IgD-negative memory B cell (primary cell): Measurements from ENCODE around the gene HGFAC. TPM values are rescaled to one million over a fixed set of nuclear protein-coding genes. Genes with fewer than 3 reads are reported as not detected.
A peak's percentile ranks its signal among the peaks of the same experiment; 100 is the strongest.

Experiments
- H3K27ac Mint-ChIP-seq, 3 donors: one replicate each; pipeline ENCODE4 v1.8.0; 2020 to 2022; ENCODE audit warnings: mild to moderate bottlenecking in 3 of 3, mixed read lengths in 3 of 3, moderate library complexity in 1 of 3
- H3K27me3 Mint-ChIP-seq: one replicate; pipeline ENCODE4 v1.8.0; 2021; ENCODE audit warnings: mixed read lengths
- H3K36me3 Mint-ChIP-seq: one replicate; pipeline ENCODE4 v1.8.0; 2020; ENCODE audit warnings: mild to moderate bottlenecking, mixed read lengths
- H3K4me1 Mint-ChIP-seq, 3 donors: one replicate each; pipeline ENCODE4 v1.8.0; 2020 to 2022; ENCODE audit warnings: mixed read lengths in 3 of 3, mild to moderate bottlenecking in 1 of 3
- H3K4me3 Mint-ChIP-seq, 4 donors: one replicate each; pipeline ENCODE4 v1.8.0; 2020 to 2022; ENCODE audit warnings: mild to moderate bottlenecking in 4 of 4, mixed read lengths in 4 of 4, moderate library complexity in 3 of 4
- H3K9me3 Mint-ChIP-seq, 3 donors: one replicate each; pipeline ENCODE4 v1.8.0; 2020 to 2021; ENCODE audit warnings: mixed read lengths in 3 of 3, mild to moderate bottlenecking in 1 of 3
- polyA plus RNA-seq: library from polyadenylated mRNA; unstranded; fragments of 300-500 nt; fragmentation: Illumina TruSeq; gene quantifications from one replicate; pipeline ENCODE4 v1.2.3, GENCODE V29; 2021

HGFAC gene
- polyA plus RNA-seq: not detected

GRCh38 chr4:3441501-3442459, at the start of gene HGFAC:
TSS of gene HGFAC (plus strand) at chr4:3441968. CDS start at chr4:3442002, 34 bp downstream.
- no peaks in the 10 kb centered on the region for H3K27me3 Mint-ChIP-seq
- H3K9me3 Mint-ChIP-seq: no peaks in the 10 kb centered on the region
- H3K27ac Mint-ChIP-seq: no peak within 1 kb of the TSS
- H3K4me1 Mint-ChIP-seq: no peaks in the 10 kb centered on the region
- H3K4me3 Mint-ChIP-seq: no peak within 1 kb of the TSS
- H3K36me3 Mint-ChIP-seq: no peaks in the 10 kb centered on the region

- no peaks in the 10 kb centered on the region for H3K36me3 Mint-ChIP-seq
- H3K27ac Mint-ChIP-seq: no peak overlapping the region
- H3K4me1 Mint-ChIP-seq: peaks cover 11 to 16% (median 16%) of the 10 kb centered on the region in 3 donors
- peaks cover 16% of the 10 kb centered on the region for H3K27me3 Mint-ChIP-seq
- peak overlapping the region in 1 of 4 donors; percentile 20 for H3K4me3 Mint-ChIP-seq
- H3K9me3 Mint-ChIP-seq: peaks cover 2 to 7% (median 5%) of the 10 kb centered on the region in 3 donors
Measured at GRCh38 chr4:3392321-3392720, 49.4 kb upstream of the HGFAC start.

- Mint-ChIP-seq H3K27me3 (peaks cover 17% of the 10 kb centered on the region), H3K4me1 (peaks cover 8 to 12% (median 9%) of the 10 kb centered on the region in 3 donors), H3K36me3 (no peaks in the 10 kb centered on the region), H3K9me3 (peaks cover 2 to 7% (median 5%) of the 10 kb centered on the region in 3 donors), H3K4me3 (no peak overlapping the region), H3K27ac (no peak overlapping the region)
Measured at GRCh38 chr4:3393171-3393570, 48.6 kb upstream of the HGFAC start.

- Mint-ChIP-seq H3K4me1 (peaks cover 11 to 22% (median 12%) of the 10 kb centered on the region in 3 donors), H3K9me3 (peaks cover 2 to 7% (median 5%) of the 10 kb centered on the region in 3 donors), H3K27ac (no peak overlapping the region), H3K27me3 (peaks cover 12% of the 10 kb centered on the region), H3K36me3 (peaks cover 2% of the 10 kb centered on the region), H3K4me3 (no peak overlapping the region)
Measured at GRCh38 chr4:3396600-3396999, 45.2 kb upstream of the HGFAC start.

- peaks cover 2% of the 10 kb centered on the region for H3K36me3 Mint-ChIP-seq
- no peak overlapping the region for H3K4me3 Mint-ChIP-seq
- peaks cover 11 to 22% (median 12%) of the 10 kb centered on the region in 3 donors for H3K4me1 Mint-ChIP-seq
- H3K27ac Mint-ChIP-seq: no peak overlapping the region
- H3K27me3 Mint-ChIP-seq: peaks cover 12% of the 10 kb centered on the region
- H3K9me3 Mint-ChIP-seq: peaks cover 2 to 7% (median 5%) of the 10 kb centered on the region in 3 donors
Measured at GRCh38 chr4:3397128-3397527, 44.6 kb upstream of the HGFAC start.

- Mint-ChIP-seq H3K4me3 (no peak overlapping the region), H3K4me1 (peaks cover 11 to 22% (median 12%) of the 10 kb centered on the region in 3 donors), H3K36me3 (peaks cover 2% of the 10 kb centered on the region), H3K27ac (no peak overlapping the region), H3K9me3 (peaks cover 2 to 12% (median 5%) of the 10 kb centered on the region in 3 donors), H3K27me3 (peaks cover 6% of the 10 kb centered on the region)
Measured at GRCh38 chr4:3399277-3400194, 42.2 kb upstream of the HGFAC start.

- Mint-ChIP-seq H3K4me1 (peaks cover 11 to 22% (median 12%) of the 10 kb centered on the region in 3 donors), H3K27me3 (peaks cover 5% of the 10 kb centered on the region), H3K9me3 (peaks cover 0 to 8% (median 0%) of the 10 kb centered on the region in 3 donors), H3K4me3 (no peak overlapping the region), H3K27ac (no peak overlapping the region), H3K36me3 (peaks cover 6% of the 10 kb centered on the region)
Measured at GRCh38 chr4:3401436-3402171, 40.2 kb upstream of the HGFAC start.

GRCh38 chr4:3402491-3403347, 39.0 kb upstream of the HGFAC start:
- peaks cover 2% of the 10 kb centered on the region for H3K27me3 Mint-ChIP-seq
- peaks cover 6% of the 10 kb centered on the region for H3K36me3 Mint-ChIP-seq
- H3K4me3 Mint-ChIP-seq: no peak overlapping the region
- peaks cover 0 to 7% (median 0%) of the 10 kb centered on the region in 3 donors for H3K9me3 Mint-ChIP-seq
- peaks cover 11 to 22% (median 12%) of the 10 kb centered on the region in 3 donors for H3K4me1 Mint-ChIP-seq
- no peak overlapping the region for H3K27ac Mint-ChIP-seq

GRCh38 chr4:3403348-3403906, 38.3 kb upstream of the HGFAC start:
- Mint-ChIP-seq H3K4me3 (no peak overlapping the region), H3K36me3 (peaks cover 4% of the 10 kb centered on the region), H3K27ac (no peak overlapping the region), H3K4me1 (peaks cover 6 to 17% (median 10%) of the 10 kb centered on the region in 3 donors), H3K27me3 (no peaks in the 10 kb centered on the region), H3K9me3 (peaks cover 0 to 7% (median 0%) of the 10 kb centered on the region in 3 donors)

GRCh38 chr4:3404546-3404945, 37.2 kb upstream of the HGFAC start:
- no peaks in the 10 kb centered on the region for H3K27me3 Mint-ChIP-seq
- H3K27ac Mint-ChIP-seq: no peak overlapping the region
- peaks cover 0 to 7% (median 0%) of the 10 kb centered on the region in 3 donors for H3K9me3 Mint-ChIP-seq
- H3K4me3 Mint-ChIP-seq: peak overlapping the region in 1 of 4 donors; percentile 65
- peaks cover 0 to 6% (median 5%) of the 10 kb centered on the region in 3 donors for H3K4me1 Mint-ChIP-seq
- H3K36me3 Mint-ChIP-seq: peaks cover 4% of the 10 kb centered on the region

GRCh38 chr4:3405176-3405575, 36.6 kb upstream of the HGFAC start:
- Mint-ChIP-seq H3K9me3 (peaks cover 0 to 7% (median 0%) of the 10 kb centered on the region in 3 donors), H3K36me3 (peaks cover 4% of the 10 kb centered on the region), H3K27ac (no peak overlapping the region), H3K4me3 (no peak overlapping the region), H3K4me1 (no peaks in the 10 kb centered on the region), H3K27me3 (no peaks in the 10 kb centered on the region)

GRCh38 chr4:3406021-3406420, 35.7 kb upstream of the HGFAC start:
- no peak overlapping the region for H3K4me3 Mint-ChIP-seq
- H3K4me1 Mint-ChIP-seq: no peaks in the 10 kb centered on the region
- H3K27me3 Mint-ChIP-seq: no peaks in the 10 kb centered on the region
- peaks cover 0 to 7% (median 0%) of the 10 kb centered on the region in 3 donors for H3K9me3 Mint-ChIP-seq
- H3K36me3 Mint-ChIP-seq: peaks cover 7% of the 10 kb centered on the region
- no peak overlapping the region for H3K27ac Mint-ChIP-seq

GRCh38 chr4:3406431-3406830, 35.3 kb upstream of the HGFAC start:
- H3K9me3 Mint-ChIP-seq: peaks cover 0 to 7% (median 0%) of the 10 kb centered on the region in 3 donors
- no peaks in the 10 kb centered on the region for H3K4me1 Mint-ChIP-seq

More at GRCh38 chr4:3406431-3406830, 35.3 kb upstream of the HGFAC start:
- Mint-ChIP-seq H3K4me3 (no peak overlapping the region), H3K27me3 (no peaks in the 10 kb centered on the region), H3K36me3 (peaks cover 7% of the 10 kb centered on the region), H3K27ac (no peak overlapping the region)
